Hepatocyte (in vitro differentiated cells): ENCODE data around the gene DYNC2LI1.

ENCODE experiments used
- CTCF ChIP-seq: fragments of 200-600 bp; sonication (generic); IDR thresholded peaks from 2 replicates; pipeline ENCODE4 v1.5.1; 2016; ENCODE audit warnings: antibody characterized with exemption, mild to moderate bottlenecking; ENCODE audit not compliant: poor library complexity
- EZH2phosphoT487 ChIP-seq: fragments of 200-600 bp; sonication (generic); IDR thresholded peaks from one replicate; pipeline ENCODE4 v1.6.1; 2018; ENCODE audit warnings: antibody characterized with exemption, mild to moderate bottlenecking, low read depth, moderate library complexity; ENCODE audit not compliant: unreplicated experiment, severe bottlenecking

GRCh38 chr2:43855292-43855691 is 81.5 kb downstream of the DYNC2LI1 start:
- no peak for TF ChIP-seq EZH2phosphoT487
- no peak for TF ChIP-seq CTCF
